IMR-90 (cell line): ENCODE data around the gene STYXL1. TPM values are rescaled to one million over a fixed set of nuclear protein-coding genes. Genes with fewer than 3 reads are reported as not detected.
A peak's percentile ranks its signal among the peaks of the same experiment; 100 is the strongest.

Experiments used
- ATAC-seq: fragments of 200-7000 bp; cut with Tn5 transposase; 2 replicates; pipeline ENCODE4 v1.9.1; 2020; ENCODE audit warnings: low read depth, mild to moderate bottlenecking, moderate library complexity
- BruUV-seq: library from RNA; stranded (reverse); fragments of 400-500 nt; replicated peaks from 2 replicates; lab custom pipeline; 2021; lab: Mats Ljungman, UMichigan
- CTCF ChIA-PET: fragments of 300-600 bp; formaldehyde crosslinking; extraction: SDS; loops from one replicate; lab custom pipeline; 2021; ENCODE audit warnings: antibody characterized with exemption; lab: Yijun Ruan, JAX
- POLR2A ChIA-PET: fragments of 300-600 bp; sonication (Branson Sonifier 250); formaldehyde crosslinking; loops from one replicate; lab custom pipeline; 2022; ENCODE audit warnings: antibody characterized with exemption; ENCODE audit not compliant: unreplicated experiment; lab: Charles Lee
- DNase-seq: peaks from one replicate; pipeline ENCODE4 v3.0.0; 2013
- H2AFZ ChIP-seq: replicated peaks from 2 replicates; pipeline ENCODE3; 2013; ENCODE audit warnings: low read length, mild to moderate bottlenecking; ENCODE audit not compliant: poor library complexity
- H2AK5ac ChIP-seq: 2 replicates; pipeline ENCODE4 v1.6.1; 2013; ENCODE audit warnings: low read depth, low read length, inconsistent platforms
- H2AK9ac ChIP-seq: replicated peaks from 2 replicates; pipeline ENCODE3; 2013; ENCODE audit warnings: mild to moderate bottlenecking, low read depth, low read length, moderate library complexity; ENCODE audit not compliant: poor library complexity
- H2BK120ac ChIP-seq: 2 replicates; pipeline ENCODE4 v1.6.1; 2013; ENCODE audit warnings: low read depth, low read length, inconsistent platforms
- H2BK15ac ChIP-seq: 3 replicates; pipeline ENCODE4 v1.6.1; 2013; ENCODE audit warnings: low read depth, low read length, inconsistent platforms
- H2BK20ac ChIP-seq: 2 replicates; pipeline ENCODE4 v1.6.1; 2013; ENCODE audit warnings: low read depth, mild to moderate bottlenecking, inconsistent platforms, low read length, moderate library complexity
- H2BK5ac ChIP-seq: 2 replicates; pipeline ENCODE4 v1.6.1; 2013; ENCODE audit warnings: mild to moderate bottlenecking, low read depth, low read length, inconsistent platforms; ENCODE audit not compliant: poor library complexity, severe bottlenecking
- H3K14ac ChIP-seq: replicated peaks from 2 replicates; pipeline ENCODE4 v1.6.1; 2013; ENCODE audit warnings: low read depth, low read length, inconsistent platforms
- H3K18ac ChIP-seq: 2 replicates; pipeline ENCODE4 v1.6.1; 2013; ENCODE audit warnings: low read depth, low read length, control low read depth
- H3K23ac ChIP-seq: 2 replicates; pipeline ENCODE4 v1.6.1; 2013; ENCODE audit warnings: low read depth, low read length, inconsistent platforms
- H3K27ac ChIP-seq: 2 replicates; pipeline ENCODE4 v1.5.1; 2013; ENCODE audit warnings: mild to moderate bottlenecking, control low read depth, low read length; ENCODE audit not compliant: insufficient read depth
- H3K27me3 ChIP-seq: 2 replicates; pipeline ENCODE4 v1.6.1; 2013; ENCODE audit warnings: low read length; ENCODE audit not compliant: control insufficient read depth, insufficient read depth
- H3K36me3 ChIP-seq: 2 replicates; pipeline ENCODE4 v1.6.1; 2013; ENCODE audit warnings: low read length, mixed read lengths; ENCODE audit not compliant: control insufficient read depth, insufficient read depth
- H3K4ac ChIP-seq: 2 replicates; pipeline ENCODE4 v1.6.1; 2013; ENCODE audit warnings: low read depth, low read length, inconsistent platforms
- H3K4me1 ChIP-seq: 2 replicates; pipeline ENCODE4 v1.6.1; 2013; ENCODE audit warnings: low read length, mixed read lengths; ENCODE audit not compliant: control insufficient read depth, insufficient read depth
- H3K4me2 ChIP-seq: 2 replicates; pipeline ENCODE4 v1.6.1; 2013; ENCODE audit warnings: low read depth, mild to moderate bottlenecking, control low read depth, low read length, moderate library complexity
- H3K4me3 ChIP-seq: 2 replicates; pipeline ENCODE4 v1.5.1; 2013; ENCODE audit warnings: low read depth, mild to moderate bottlenecking, control low read depth, low read length, moderate library complexity; ENCODE audit not compliant: insufficient read depth
- H3K56ac ChIP-seq: 2 replicates; pipeline ENCODE4 v1.6.1; 2013; ENCODE audit warnings: low read length, inconsistent platforms; ENCODE audit not compliant: insufficient read depth; ENCODE audit errors: extremely low read depth
- H3K79me1 ChIP-seq, 2 experiments: 2 replicates each; pipeline ENCODE4 v1.6.1; 2013; ENCODE audit warnings: low read length in 2 of 2, inconsistent platforms in 1 of 2, low read depth in 1 of 2
- H3K9ac ChIP-seq: 2 replicates; pipeline ENCODE4 v1.6.1; 2013; ENCODE audit warnings: low read depth, low read length, control low read depth
- H3K9me1 ChIP-seq: 2 replicates; pipeline ENCODE4 v1.6.1; 2013; ENCODE audit warnings: low read length, inconsistent platforms; ENCODE audit not compliant: insufficient read depth
- H3K9me3 ChIP-seq: 2 replicates; pipeline ENCODE4 v1.6.1; 2013; ENCODE audit warnings: low read length; ENCODE audit not compliant: control insufficient read depth, insufficient read depth
- H4K20me1 ChIP-seq: 2 replicates; pipeline ENCODE4 v1.6.1; 2013; ENCODE audit warnings: low read length, inconsistent platforms; ENCODE audit not compliant: insufficient read depth
- H4K5ac ChIP-seq: 2 replicates; pipeline ENCODE4 v1.6.1; 2013; ENCODE audit warnings: mild to moderate bottlenecking, low read depth, low read length, control low read depth
- H4K8ac ChIP-seq, 2 experiments: 2 replicates each; pipeline ENCODE4 v1.6.1; 2013; ENCODE audit warnings: low read depth in 2 of 2, low read length in 2 of 2, control low read depth in 1 of 2, inconsistent platforms in 1 of 2
- H4K91ac ChIP-seq: 2 replicates; pipeline ENCODE4 v1.6.1; 2013; ENCODE audit warnings: low read depth, low read length, inconsistent platforms; ENCODE audit not compliant: insufficient read depth
- BHLHE40 ChIP-seq: fragments of 150-350 bp; IDR thresholded peaks from 2 replicates; pipeline ENCODE4 v1.6.1; 2016; ENCODE audit warnings: mild to moderate bottlenecking, low read depth, low read length
- CEBPB ChIP-seq: IDR thresholded peaks from 2 replicates; pipeline ENCODE4 v1.6.1; 2012; ENCODE audit warnings: low read depth, low read length, improper control_type of control experiment
- CHD1 ChIP-seq: IDR thresholded peaks from 2 replicates; pipeline ENCODE4 v1.6.1; 2012; ENCODE audit warnings: low read depth, low read length, improper control_type of control experiment
- FOS ChIP-seq: fragments of 150-350 bp; IDR thresholded peaks from 2 replicates; pipeline ENCODE4 v1.6.1; 2016; ENCODE audit warnings: low read depth, low read length
- MAFK ChIP-seq: IDR thresholded peaks from 2 replicates; pipeline ENCODE4 v1.6.1; 2012; ENCODE audit warnings: low read depth, low read length, improper control_type of control experiment
- MAZ ChIP-seq: IDR thresholded peaks from 2 replicates; pipeline ENCODE4 v1.6.1; 2012; ENCODE audit warnings: low read depth, mild to moderate bottlenecking, low read length, improper control_type of control experiment, moderate library complexity, borderline replicate concordance
- MXI1 ChIP-seq: IDR thresholded peaks from 2 replicates; pipeline ENCODE4 v1.6.1; 2012; ENCODE audit warnings: low read depth, mild to moderate bottlenecking, low read length, moderate library complexity, borderline replicate concordance
- NFE2L2 ChIP-seq: fragments of 150-350 bp; IDR thresholded peaks from 2 replicates; pipeline ENCODE4 v1.6.1; 2016; ENCODE audit warnings: low read depth, mild to moderate bottlenecking, low read length
- POLR2A ChIP-seq: IDR thresholded peaks from 2 replicates; pipeline ENCODE4 v1.6.1; 2012; ENCODE audit warnings: mild to moderate bottlenecking, low read depth, low read length
- RAD21 ChIP-seq: IDR thresholded peaks from 2 replicates; pipeline ENCODE4 v1.6.1; 2012; ENCODE audit warnings: low read length, improper control_type of control experiment
- RCOR1 ChIP-seq: IDR thresholded peaks from 2 replicates; pipeline ENCODE4 v1.6.1; 2012; ENCODE audit warnings: mild to moderate bottlenecking, low read length, improper control_type of control experiment; ENCODE audit not compliant: insufficient replicate concordance
- RFX5 ChIP-seq: IDR thresholded peaks from 2 replicates; pipeline ENCODE4 v1.8.0; 2012; ENCODE audit warnings: low read depth, mild to moderate bottlenecking, low read length, moderate library complexity
- SMC3 ChIP-seq: fragments of 150-350 bp; IDR thresholded peaks from 2 replicates; pipeline ENCODE4 v1.6.1; 2016; ENCODE audit warnings: low read depth, mild to moderate bottlenecking, antibody characterized with exemption, low read length, moderate library complexity
- WGBS, 2 experiments: methylation state at CpG; one replicate each; pipeline versions ENCODE4 v1.1.5 to v1.1.7; 2013; ENCODE audit warnings: missing lambda C conversion rate in 2 of 2; ENCODE audit not compliant: insufficient read length in 1 of 2; ENCODE audit errors: extremely low coverage in 2 of 2; 5-methylcytosine and 5-hydroxymethylcytosine counted together
- dilution Hi-C: fragments of 300-500 bp; cut with HindIII; formaldehyde crosslinking; loops from one replicate; pipeline ENCODE4 v1.14.3; 2018; ENCODE audit warnings: low sequenced_read_pairs; ENCODE audit not compliant: unreplicated experiment
- in situ Hi-C: fragments of 300-500 bp; cut with MboI; formaldehyde crosslinking; loops from 3 replicates; pipeline ENCODE4 v1.14.3; 2019; ENCODE audit warnings: low sequenced_read_pairs, inconsistent platforms, mixed read lengths
- intact Hi-C: fragments of 100-400 bp; cut with micrococcal nuclease; formaldehyde crosslinking; loops from 2 replicates; pipeline ENCODE4 v1.10.0; 2022
- polyA plus RNA-seq, 3 experiments: library from polyadenylated mRNA; depleted of rRNA; stranded (reverse); fragments of >200 nt; gene quantifications; 2 replicates each; pipeline ENCODE4 v1.2.3, GENCODE V29; 2012; ENCODE audit warnings: low replicate concordance in 1 of 3
- total RNA-seq: library from RNA; depleted of rRNA; stranded (reverse); fragments of >200 nt; gene quantifications from 2 replicates; pipeline ENCODE4 v1.2.3, GENCODE V29; 2012
- TF ChIP-seq, protein P1 (sequence below): fragments of 150-350 bp; IDR thresholded peaks from 2 replicates; pipeline ENCODE4 v1.6.1; 2016; ENCODE audit warnings: low read depth, mild to moderate bottlenecking, low read length, moderate library complexity, borderline replicate concordance
- TF ChIP-seq, protein P2 (sequence below): conservative IDR thresholded peaks from 2 replicates; pipeline ENCODE4 v1.5.1; 2012; ENCODE audit warnings: mild to moderate bottlenecking, low read depth, low read length, improper control_type of control experiment
- TF ChIP-seq, protein P3 (sequence below): fragments of 150-350 bp; IDR thresholded peaks from 2 replicates; pipeline ENCODE4 v1.6.1; 2017; ENCODE audit warnings: mild to moderate bottlenecking, antibody characterized with exemption, low read length, low read depth

STYXL1 gene
- total and polyA plus RNA-seq, 2 of the 4 experiments (the other 2 are of a cell fraction): 66.1 to 73.8 TPM

DNA sequence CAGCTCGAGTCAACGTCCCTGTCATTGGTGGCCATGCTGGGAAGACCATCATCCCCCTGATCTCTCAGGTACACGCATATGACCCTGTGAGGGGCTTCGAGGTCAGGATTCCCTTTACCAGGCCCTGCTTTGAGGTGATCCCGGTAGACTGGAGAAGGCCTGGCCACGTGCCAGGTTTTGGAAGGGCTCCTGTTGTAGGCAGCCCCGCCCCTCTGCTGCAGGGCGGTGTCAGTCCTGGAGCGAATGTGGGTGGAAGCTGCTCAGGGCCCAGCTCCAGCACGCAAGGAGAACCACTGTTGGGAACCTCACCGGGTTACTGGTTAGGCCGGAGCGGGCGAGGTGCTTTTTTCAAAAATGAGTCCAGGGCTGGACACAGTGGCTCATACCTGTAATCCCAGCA is 15.7 kb upstream of the STYXL1 start:
- DNase-seq (no peak), ATAC-seq (no peak)
- no peak overlapping the region for H3K4me3 ChIP-seq
- in situ Hi-C loops: no loop called here
- no peak overlapping the region for H3K4ac ChIP-seq
- peaks cover 3% of the 10 kb centered on the region for H3K4me1 ChIP-seq
- ChIA-PET CTCF (no interaction called here), POLR2A (no interaction called here)
- H2AK5ac ChIP-seq: no peak overlapping the region
- peak overlapping the region; percentile 40 for H2AK9ac ChIP-seq
- no peak overlapping the region for H2BK5ac ChIP-seq
- BruUV-seq: no TSS peak
- H3K27ac ChIP-seq: no peak overlapping the region
- no peak overlapping the region for H3K14ac ChIP-seq
- H4K8ac ChIP-seq: no peak overlapping the region
- TF ChIP-seq NFE2L2 (no peak), RFX5 (no peak), CEBPB (no peak), RCOR1 (no peak), BHLHE40 (no peak), RAD21 (no peak), MXI1 (no peak), SMC3 (no peak), POLR2A (no peak), MAFK (no peak), FOS (no peak), MAZ (no peak), CHD1 (no peak)
- TF ChIP-seq, protein P1, sequence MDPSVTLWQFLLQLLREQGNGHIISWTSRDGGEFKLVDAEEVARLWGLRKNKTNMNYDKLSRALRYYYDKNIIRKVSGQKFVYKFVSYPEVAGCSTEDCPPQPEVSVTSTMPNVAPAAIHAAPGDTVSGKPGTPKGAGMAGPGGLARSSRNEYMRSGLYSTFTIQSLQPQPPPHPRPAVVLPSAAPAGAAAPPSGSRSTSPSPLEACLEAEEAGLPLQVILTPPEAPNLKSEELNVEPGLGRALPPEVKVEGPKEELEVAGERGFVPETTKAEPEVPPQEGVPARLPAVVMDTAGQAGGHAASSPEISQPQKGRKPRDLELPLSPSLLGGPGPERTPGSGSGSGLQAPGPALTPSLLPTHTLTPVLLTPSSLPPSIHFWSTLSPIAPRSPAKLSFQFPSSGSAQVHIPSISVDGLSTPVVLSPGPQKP: no peak
- TF ChIP-seq, protein P2, sequence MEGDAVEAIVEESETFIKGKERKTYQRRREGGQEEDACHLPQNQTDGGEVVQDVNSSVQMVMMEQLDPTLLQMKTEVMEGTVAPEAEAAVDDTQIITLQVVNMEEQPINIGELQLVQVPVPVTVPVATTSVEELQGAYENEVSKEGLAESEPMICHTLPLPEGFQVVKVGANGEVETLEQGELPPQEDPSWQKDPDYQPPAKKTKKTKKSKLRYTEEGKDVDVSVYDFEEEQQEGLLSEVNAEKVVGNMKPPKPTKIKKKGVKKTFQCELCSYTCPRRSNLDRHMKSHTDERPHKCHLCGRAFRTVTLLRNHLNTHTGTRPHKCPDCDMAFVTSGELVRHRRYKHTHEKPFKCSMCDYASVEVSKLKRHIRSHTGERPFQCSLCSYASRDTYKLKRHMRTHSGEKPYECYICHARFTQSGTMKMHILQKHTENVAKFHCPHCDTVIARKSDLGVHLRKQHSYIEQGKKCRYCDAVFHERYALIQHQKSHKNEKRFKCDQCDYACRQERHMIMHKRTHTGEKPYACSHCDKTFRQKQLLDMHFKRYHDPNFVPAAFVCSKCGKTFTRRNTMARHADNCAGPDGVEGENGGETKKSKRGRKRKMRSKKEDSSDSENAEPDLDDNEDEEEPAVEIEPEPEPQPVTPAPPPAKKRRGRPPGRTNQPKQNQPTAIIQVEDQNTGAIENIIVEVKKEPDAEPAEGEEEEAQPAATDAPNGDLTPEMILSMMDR: no peak
- TF ChIP-seq, protein P3, sequence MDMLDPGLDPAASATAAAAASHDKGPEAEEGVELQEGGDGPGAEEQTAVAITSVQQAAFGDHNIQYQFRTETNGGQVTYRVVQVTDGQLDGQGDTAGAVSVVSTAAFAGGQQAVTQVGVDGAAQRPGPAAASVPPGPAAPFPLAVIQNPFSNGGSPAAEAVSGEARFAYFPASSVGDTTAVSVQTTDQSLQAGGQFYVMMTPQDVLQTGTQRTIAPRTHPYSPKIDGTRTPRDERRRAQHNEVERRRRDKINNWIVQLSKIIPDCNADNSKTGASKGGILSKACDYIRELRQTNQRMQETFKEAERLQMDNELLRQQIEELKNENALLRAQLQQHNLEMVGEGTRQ: no peak
- H3K56ac ChIP-seq: no peak overlapping the region
- H2BK20ac ChIP-seq: no peak overlapping the region
- no peak overlapping the region for H4K5ac ChIP-seq
- H2BK120ac ChIP-seq: no peak overlapping the region
- H3K27me3 ChIP-seq: no peaks in the 10 kb centered on the region
- H3K36me3 ChIP-seq: peaks cover 78% of the 10 kb centered on the region
- H3K23ac ChIP-seq: no peak overlapping the region
- H4K91ac ChIP-seq: no peak overlapping the region
- H3K9ac ChIP-seq: no peak overlapping the region
- no peaks in the 10 kb centered on the region for H3K9me3 ChIP-seq
- H2AFZ ChIP-seq: peak overlapping the region; percentile 8
- peaks cover 3 to 35% of the 10 kb centered on the region in 2 experiments; a peak in 3 of 4 replicates for H3K79me1 ChIP-seq
- dilution Hi-C loops: no loop called here
- intact Hi-C loops: no loop called here
- H2BK15ac ChIP-seq: no peak overlapping the region
- H3K4me2 ChIP-seq: no peak overlapping the region
- H4K20me1 ChIP-seq: peaks cover 5% of the 10 kb centered on the region
- 87% methylated on average over 6 of the region's 14 CpGs; no CpG with 5 or more reads in 1 of the 2 experiments for WGBS, 2 experiments
- H3K18ac ChIP-seq: no peak overlapping the region
- peaks cover 9% of the 10 kb centered on the region for H3K9me1 ChIP-seq
